ENCODE data around the gene IQSEC3. TPM values are rescaled to one million over a fixed set of nuclear protein-coding genes. Genes with fewer than 3 reads are reported as not detected.

Gene IQSEC3
- total and polyA plus RNA-seq, 2 of the 13 experiments (the other 11 are each of a cell fraction or from before 2014, with no cell fraction given) = not detected

GRCh38 chr12:153080-153746 is 86.6 kb downstream of the IQSEC3 start (continued):
- no peak for TF ChIP-seq ZNF672 (CRISPR knock-in tag; IDR thresholded peaks at IDR 0.05)
- no peak for TF ChIP-seq ARID2 (CRISPR knock-in tag; IDR thresholded peaks at IDR 0.05; ENCODE audit: borderline replicate concordance)
- TF ChIP-seq JUN (CRISPR knock-in tag; IDR thresholded peaks at IDR 0.05) = no peak
- no peak for TF ChIP-seq PTBP1 (IDR thresholded peaks at IDR 0.05; ENCODE audit: low read depth, low read length, poor library complexity, severe bottlenecking)
- TF ChIP-seq NFIB (CRISPR knock-in tag; IDR thresholded peaks at IDR 0.05; ENCODE audit: borderline replicate concordance) = no peak
- TF ChIP-seq TEAD2 (CRISPR knock-in tag; IDR thresholded peaks at IDR 0.05) = no peak
- TF ChIP-seq ADNP (CRISPR knock-in tag; IDR thresholded peaks at IDR 0.05) = no peak
- TF ChIP-seq PRDM10 (CRISPR knock-in tag; IDR thresholded peaks at IDR 0.05; ENCODE audit: low read depth) = no peak
- TF ChIP-seq FOXM1 (CRISPR knock-in tag; IDR thresholded peaks at IDR 0.05) = no peak
- TF ChIP-seq NCOR1 (IDR thresholded peaks at IDR 0.05; ENCODE audit: borderline replicate concordance, low read length) = no peak
- no peak for TF ChIP-seq AKNA (CRISPR knock-in tag; IDR thresholded peaks at IDR 0.05; ENCODE audit: borderline replicate concordance)
- TF ChIP-seq ZNF563 (CRISPR knock-in tag; IDR thresholded peaks at IDR 0.05) = no peak
